ENCODE measurements around the gene SUGP2.
A peak's percentile ranks its signal among the peaks of the same experiment; 100 is the strongest.

The SUGP2 gene

GRCh38 chr19:18999896-19000620 is 33.3 kb downstream of the SUGP2 start:
- H3K27me3 ChIP-seq (ENCODE audit: low read depth), result no peaks in the 10 kb centered on the region
- H3K4me3 ChIP-seq, result no peak overlapping the region
- H3K9me3 ChIP-seq, result no peaks in the 10 kb centered on the region
- H3K4me1 ChIP-seq, result no peaks in the 10 kb centered on the region
- in situ Hi-C loops (cut with MboI; ENCODE audit: low sequenced_read_pairs), result no loop called here
- no peak for DNase-seq (ENCODE audit: low spot score in 2 of 2)
- peaks cover 76% of the 10 kb centered on the region for H3K36me3 ChIP-seq (replicated peaks)

- Histone ChIP-seq H3K36me3 (replicated peaks) (peaks cover 76% of the 10 kb centered on the region), H3K9me3 (no peaks in the 10 kb centered on the region), H3K4me3 (no peak overlapping the region), H3K27me3 (ENCODE audit: low read depth) (no peaks in the 10 kb centered on the region), H3K4me1 (no peaks in the 10 kb centered on the region)
- no peak for DNase-seq (ENCODE audit: low spot score in 2 of 2)
- in situ Hi-C loops (cut with MboI; ENCODE audit: low sequenced_read_pairs), result no loop called here
Observed at GRCh38 chr19:18999016-18999758, 34.1 kb downstream of the SUGP2 start.

- no peak for DNase-seq (ENCODE audit: low spot score in 2 of 2)
- H3K9me3 ChIP-seq, result no peaks in the 10 kb centered on the region
- no peaks in the 10 kb centered on the region for H3K27me3 ChIP-seq (ENCODE audit: low read depth)
- H3K4me1 ChIP-seq, result no peaks in the 10 kb centered on the region
- H3K36me3 ChIP-seq (replicated peaks), result peaks cover 76% of the 10 kb centered on the region
- in situ Hi-C loops (cut with MboI; ENCODE audit: low sequenced_read_pairs), result no loop called here
- H3K4me3 ChIP-seq, result no peak overlapping the region
Observed at GRCh38 chr19:18998276-18998675, 35.0 kb downstream of the SUGP2 start.

- Histone ChIP-seq H3K36me3 (replicated peaks) (peaks cover 75% of the 10 kb centered on the region), H3K9me3 (no peaks in the 10 kb centered on the region), H3K4me3 (no peak overlapping the region), H3K27me3 (ENCODE audit: low read depth) (no peaks in the 10 kb centered on the region), H3K4me1 (no peaks in the 10 kb centered on the region)
- in situ Hi-C loops (cut with MboI; ENCODE audit: low sequenced_read_pairs), result no loop called here
- no peak for DNase-seq (ENCODE audit: low spot score in 2 of 2)
Observed at GRCh38 chr19:18996796-18997394, 36.4 kb downstream of the SUGP2 start.

- H3K9me3 ChIP-seq, result no peaks in the 10 kb centered on the region
- DNase-seq (ENCODE audit: low spot score in 2 of 2), result no peak
- no peaks in the 10 kb centered on the region for H3K4me1 ChIP-seq
- H3K27me3 ChIP-seq (ENCODE audit: low read depth), result no peaks in the 10 kb centered on the region
- peaks cover 69% of the 10 kb centered on the region for H3K36me3 ChIP-seq (replicated peaks)
- H3K4me3 ChIP-seq, result no peak overlapping the region
- in situ Hi-C loops (cut with MboI; ENCODE audit: low sequenced_read_pairs), result no loop called here
Observed at GRCh38 chr19:18996351-18996750, 37.0 kb downstream of the SUGP2 start.

- in situ Hi-C loops (cut with MboI; ENCODE audit: low sequenced_read_pairs), result no loop called here
- peaks cover 64% of the 10 kb centered on the region for H3K36me3 ChIP-seq (replicated peaks)
Observed at GRCh38 chr19:18995804-18996241, 37.5 kb downstream of the SUGP2 start.

GRCh38 chr19:18993115-18993514 is 40.2 kb downstream of the SUGP2 start:
- in situ Hi-C loops (cut with MboI; ENCODE audit: low sequenced_read_pairs), result no loop called here
- H3K36me3 ChIP-seq (replicated peaks), result peaks cover 39% of the 10 kb centered on the region
- no peaks in the 10 kb centered on the region for H3K4me1 ChIP-seq
- H3K9me3 ChIP-seq, result no peaks in the 10 kb centered on the region
- no peaks in the 10 kb centered on the region for H3K27me3 ChIP-seq (ENCODE audit: low read depth)
- no peak for DNase-seq (ENCODE audit: low spot score in 2 of 2)
- H3K4me3 ChIP-seq, result no peak overlapping the region

More at GRCh38 chr19:18995804-18996241, 37.5 kb downstream of the SUGP2 start:
- peak; percentile 79 to 83 for DNase-seq (ENCODE audit: low spot score in 2 of 2)
- H3K9me3 ChIP-seq, result no peaks in the 10 kb centered on the region
- H3K4me3 ChIP-seq, result no peak overlapping the region
- no peaks in the 10 kb centered on the region for H3K27me3 ChIP-seq (ENCODE audit: low read depth)
- no peaks in the 10 kb centered on the region for H3K4me1 ChIP-seq

DNA sequence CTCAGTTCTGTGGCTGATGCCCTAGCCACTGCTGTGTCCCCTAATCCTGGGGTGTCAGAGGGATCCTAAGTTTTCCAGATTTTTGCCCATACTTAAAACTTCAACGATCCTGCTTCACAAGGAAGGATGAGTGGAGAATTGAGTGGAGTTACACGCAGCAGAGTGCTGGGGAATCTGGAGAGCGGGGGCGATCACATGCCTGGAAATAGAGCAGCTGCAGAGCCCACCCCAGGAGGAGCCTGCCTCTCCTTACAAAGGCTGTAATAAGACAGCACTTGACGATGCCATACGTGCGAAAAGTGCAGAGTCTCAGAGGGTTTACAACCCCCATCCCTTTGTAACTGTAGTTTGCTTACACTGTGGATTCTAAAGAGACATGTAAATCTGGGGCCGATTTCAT is 40.6 kb downstream of the SUGP2 start:
- in situ Hi-C loops (cut with MboI; ENCODE audit: low sequenced_read_pairs), result no loop called here
- Histone ChIP-seq H3K4me1 (no peaks in the 10 kb centered on the region), H3K4me3 (no peak overlapping the region), H3K27me3 (ENCODE audit: low read depth) (no peaks in the 10 kb centered on the region), H3K36me3 (replicated peaks) (peaks cover 39% of the 10 kb centered on the region), H3K9me3 (no peaks in the 10 kb centered on the region)
- no peak for DNase-seq (ENCODE audit: low spot score in 2 of 2)

- no peaks in the 10 kb centered on the region for H3K9me3 ChIP-seq
- H3K4me3 ChIP-seq, result no peak overlapping the region
- no peak for DNase-seq (ENCODE audit: low spot score in 2 of 2)
- in situ Hi-C loops (cut with MboI; ENCODE audit: low sequenced_read_pairs), result no loop called here
- H3K36me3 ChIP-seq (replicated peaks), result peaks cover 33% of the 10 kb centered on the region
- H3K4me1 ChIP-seq, result no peaks in the 10 kb centered on the region
- H3K27me3 ChIP-seq (ENCODE audit: low read depth), result no peaks in the 10 kb centered on the region
Observed at GRCh38 chr19:18991468-18991867, 41.8 kb downstream of the SUGP2 start.

GRCh38 chr19:18991006-18991405 is 42.3 kb downstream of the SUGP2 start:
- in situ Hi-C loops (cut with MboI; ENCODE audit: low sequenced_read_pairs), result no loop called here
- Histone ChIP-seq H3K36me3 (replicated peaks) (peaks cover 33% of the 10 kb centered on the region), H3K4me1 (no peaks in the 10 kb centered on the region), H3K4me3 (no peak overlapping the region), H3K9me3 (no peaks in the 10 kb centered on the region), H3K27me3 (ENCODE audit: low read depth) (no peaks in the 10 kb centered on the region)
- no peak for DNase-seq (ENCODE audit: low spot score in 2 of 2)

DNA sequence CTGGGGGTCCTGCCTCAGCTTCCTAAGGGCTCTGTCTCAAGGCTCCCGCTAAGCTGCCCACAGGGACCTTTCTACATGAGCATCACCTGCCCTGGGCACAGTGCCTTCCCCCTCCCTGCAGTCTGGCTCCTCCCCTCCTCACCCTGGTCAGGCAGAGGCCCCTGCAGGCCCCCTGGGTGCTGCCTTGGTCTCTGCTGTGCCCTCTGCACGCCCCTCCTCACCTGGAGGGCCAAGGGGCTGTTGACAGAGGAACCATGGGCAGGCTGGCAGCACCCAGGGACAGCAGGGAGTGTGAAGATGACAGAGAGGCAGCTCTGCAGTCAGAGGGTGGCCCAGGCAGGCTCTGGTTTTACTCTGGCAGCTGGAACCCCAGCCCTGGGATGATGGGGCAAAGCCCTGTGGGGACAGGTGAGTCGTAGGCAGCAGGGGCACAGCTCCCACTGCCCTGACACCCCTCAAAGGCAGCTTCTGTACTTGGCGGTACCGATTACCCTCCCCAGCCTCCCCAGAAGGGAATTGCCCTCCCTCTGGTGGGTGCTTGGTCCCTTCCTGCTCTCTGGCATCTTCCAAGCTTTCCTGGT is 43.1 kb downstream of the SUGP2 start:
- H3K4me1 ChIP-seq, result no peaks in the 10 kb centered on the region; the same call in 1 of the 2 replicates
- in situ Hi-C loops (cut with MboI; ENCODE audit: low sequenced_read_pairs), result no loop called here
- H3K9me3 ChIP-seq, result no peaks in the 10 kb centered on the region
- H3K36me3 ChIP-seq (replicated peaks), result peaks cover 29% of the 10 kb centered on the region
- H3K27me3 ChIP-seq (ENCODE audit: low read depth), result peaks cover 4% of the 10 kb centered on the region; the same call in 1 of the 2 replicates
- DNase-seq (ENCODE audit: low spot score in 2 of 2), result no peak
- no peak overlapping the region for H3K4me3 ChIP-seq

DNA sequence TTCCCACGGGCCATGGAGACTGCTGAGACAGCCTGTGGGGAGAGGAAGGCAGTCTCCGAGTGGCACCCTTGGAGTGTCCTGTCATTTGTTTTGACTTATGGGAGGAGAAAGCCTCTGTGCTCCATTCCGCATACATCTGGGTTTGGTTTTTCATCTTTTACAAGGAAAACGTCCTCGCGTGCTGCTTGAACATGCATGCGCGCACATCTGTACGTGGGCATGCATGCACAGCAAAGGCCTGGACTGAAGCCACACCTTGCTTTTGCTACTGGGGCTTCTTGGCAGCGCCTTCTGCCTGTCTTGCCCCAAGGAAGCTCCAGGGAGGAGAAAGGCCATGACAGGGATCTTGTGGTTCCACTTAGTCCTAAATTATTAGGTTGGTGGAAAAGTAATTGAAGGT is 44.0 kb downstream of the SUGP2 start:
- no peaks in the 10 kb centered on the region; the same call in 1 of the 2 replicates for H3K4me1 ChIP-seq
- H3K27me3 ChIP-seq (ENCODE audit: low read depth), result peaks cover 11% of the 10 kb centered on the region; the same call in 1 of the 2 replicates
- H3K9me3 ChIP-seq, result no peaks in the 10 kb centered on the region
- in situ Hi-C loops (cut with MboI; ENCODE audit: low sequenced_read_pairs), result loop anchor here (10.0 kb wide), 1 partner anchor 535 kb away; no protein-coding TSS in a partner anchor
- no peak for DNase-seq (ENCODE audit: low spot score in 2 of 2)
- H3K4me3 ChIP-seq, result no peak overlapping the region
- H3K36me3 ChIP-seq (replicated peaks), result peaks cover 20% of the 10 kb centered on the region

- in situ Hi-C loops (cut with MboI; ENCODE audit: low sequenced_read_pairs), result loop anchor here (10.0 kb wide), 1 partner anchor 533 kb away; no protein-coding TSS in a partner anchor
- peaks cover 18% of the 10 kb centered on the region; the same call in 1 of the 2 replicates for H3K27me3 ChIP-seq (ENCODE audit: low read depth)
- no peak for DNase-seq (ENCODE audit: low spot score in 2 of 2)
- no peaks in the 10 kb centered on the region for H3K9me3 ChIP-seq
- no peak overlapping the region for H3K4me3 ChIP-seq
- H3K36me3 ChIP-seq (replicated peaks), result peaks cover 1% of the 10 kb centered on the region; the same call in 1 of the 2 replicates
- H3K4me1 ChIP-seq, result no peaks in the 10 kb centered on the region; the same call in 1 of the 2 replicates
Observed at GRCh38 chr19:18987456-18987855, 45.9 kb downstream of the SUGP2 start.
